AG09309 (cell line): ENCODE measurements around the gene PTGES3.

Experiments
- DNase-seq: peaks from one replicate; pipeline ENCODE4 v3.0.0-alpha.2; 2010; ENCODE audit warnings: low read depth
- H3K4me3 ChIP-seq: 2 replicates; pipeline ENCODE4 v1.5.1; 2011; ENCODE audit warnings: mild to moderate bottlenecking, low read depth, low read length, moderate library complexity; ENCODE audit not compliant: control insufficient read depth
- TF ChIP-seq, protein P1 (sequence below): IDR thresholded peaks from 2 replicates; pipeline ENCODE4 v1.5.1; 2011; ENCODE audit warnings: mild to moderate bottlenecking, low read depth, low read length, inconsistent platforms; ENCODE audit not compliant: insufficient read depth, control insufficient read depth; ENCODE audit errors: missing control alignments

PTGES3 gene

DNA sequence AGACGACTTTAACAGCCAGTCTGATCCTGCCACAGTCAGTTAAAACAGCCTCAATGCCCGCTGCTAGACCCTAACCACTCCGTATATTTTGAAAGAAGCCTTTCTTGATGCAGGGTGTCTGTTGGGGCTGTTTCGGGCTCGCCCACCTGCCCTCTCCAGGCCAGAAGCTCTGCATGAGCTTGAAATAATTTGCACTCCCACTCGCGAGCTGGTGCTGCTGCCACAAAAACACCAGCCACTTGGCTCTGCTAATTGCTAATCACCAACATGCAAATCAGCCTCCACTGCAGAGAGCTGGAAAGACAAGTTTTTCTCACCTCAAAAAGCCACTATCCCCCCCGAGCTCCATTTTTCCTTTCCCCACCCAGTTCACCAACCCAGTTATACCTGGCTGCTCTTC is 73.5 kb downstream of the PTGES3 start:
- no peak for DNase-seq
- H3K4me3 ChIP-seq: no peak overlapping the region
- TF ChIP-seq, protein P1, sequence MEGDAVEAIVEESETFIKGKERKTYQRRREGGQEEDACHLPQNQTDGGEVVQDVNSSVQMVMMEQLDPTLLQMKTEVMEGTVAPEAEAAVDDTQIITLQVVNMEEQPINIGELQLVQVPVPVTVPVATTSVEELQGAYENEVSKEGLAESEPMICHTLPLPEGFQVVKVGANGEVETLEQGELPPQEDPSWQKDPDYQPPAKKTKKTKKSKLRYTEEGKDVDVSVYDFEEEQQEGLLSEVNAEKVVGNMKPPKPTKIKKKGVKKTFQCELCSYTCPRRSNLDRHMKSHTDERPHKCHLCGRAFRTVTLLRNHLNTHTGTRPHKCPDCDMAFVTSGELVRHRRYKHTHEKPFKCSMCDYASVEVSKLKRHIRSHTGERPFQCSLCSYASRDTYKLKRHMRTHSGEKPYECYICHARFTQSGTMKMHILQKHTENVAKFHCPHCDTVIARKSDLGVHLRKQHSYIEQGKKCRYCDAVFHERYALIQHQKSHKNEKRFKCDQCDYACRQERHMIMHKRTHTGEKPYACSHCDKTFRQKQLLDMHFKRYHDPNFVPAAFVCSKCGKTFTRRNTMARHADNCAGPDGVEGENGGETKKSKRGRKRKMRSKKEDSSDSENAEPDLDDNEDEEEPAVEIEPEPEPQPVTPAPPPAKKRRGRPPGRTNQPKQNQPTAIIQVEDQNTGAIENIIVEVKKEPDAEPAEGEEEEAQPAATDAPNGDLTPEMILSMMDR: no peak
